ENCODE results near the gene DLX3. TPM values are rescaled to one million over a fixed set of nuclear protein-coding genes. Genes with fewer than 3 reads are reported as not detected.

Gene DLX3
- total RNA-seq, 1 experiment from 2014 or later = not detected

GRCh38 chr17:49964303-49964768 is 30.7 kb downstream of the DLX3 start:
- Histone ChIP-seq H3K9me3 (ENCODE audit: low read depth, low read length, poor library complexity, severe bottlenecking) (no peaks in the 10 kb centered on the region), H3K4me1 (ENCODE audit: insufficient read depth, low read length, poor library complexity, severe bottlenecking) (peaks cover 11% of the 10 kb centered on the region), H3K27me3 (replicated peaks; ENCODE audit: insufficient read depth, low read depth, low read length, poor library complexity) (peaks cover 65% of the 10 kb centered on the region), H3K27ac (ENCODE audit: low read depth, low read length, poor library complexity, severe bottlenecking) (no peak overlapping the region), H3K4me3 (ENCODE audit: low read depth, low read length, poor library complexity, severe bottlenecking) (peak overlapping the region; percentile 9), H3K36me3 (ENCODE audit: insufficient read depth, low read length, poor library complexity, severe bottlenecking) (no peaks in the 10 kb centered on the region)
- CTCF ChIA-PET = no interaction called here
- intact Hi-C loops (cut with micrococcal nuclease; ENCODE audit: unreplicated experiment) = no loop called here
- no TSS peak for BruUV-seq (replicated peaks)
- POLR2A ChIA-PET (ENCODE audit: low non-redundant PET) = no interaction called here
- DNase-seq (ENCODE audit: low spot score) = no peak
- TF ChIP-seq EZH2 (IDR thresholded peaks at IDR 0.05; ENCODE audit: borderline replicate concordance, low read depth, low read length, poor library complexity, severe bottlenecking) = no peak
- TF ChIP-seq CTCF (conservative IDR thresholded peaks at IDR 0.05; ENCODE audit: low read depth, low read length) = no peak

GRCh38 chr17:49963626-49964302 is 31.3 kb downstream of the DLX3 start:
- Histone ChIP-seq H3K27me3 (replicated peaks; ENCODE audit: insufficient read depth, low read depth, low read length, poor library complexity) (peaks cover 62% of the 10 kb centered on the region), H3K4me1 (ENCODE audit: insufficient read depth, low read length, poor library complexity, severe bottlenecking) (peaks cover 11% of the 10 kb centered on the region), H3K9me3 (ENCODE audit: low read depth, low read length, poor library complexity, severe bottlenecking) (no peaks in the 10 kb centered on the region), H3K27ac (ENCODE audit: low read depth, low read length, poor library complexity, severe bottlenecking) (no peak overlapping the region), H3K4me3 (ENCODE audit: low read depth, low read length, poor library complexity, severe bottlenecking) (peak overlapping the region; percentile 9), H3K36me3 (ENCODE audit: insufficient read depth, low read length, poor library complexity, severe bottlenecking) (no peaks in the 10 kb centered on the region)
- no TSS peak for BruUV-seq (replicated peaks)
- ChIA-PET POLR2A (ENCODE audit: low non-redundant PET) (no interaction called here), CTCF (no interaction called here)
- peak; percentile 38 for DNase-seq (ENCODE audit: low spot score)
- intact Hi-C loops (cut with micrococcal nuclease; ENCODE audit: unreplicated experiment) = no loop called here
- TF ChIP-seq CTCF (conservative IDR thresholded peaks at IDR 0.05; ENCODE audit: low read depth, low read length) (no peak), EZH2 (IDR thresholded peaks at IDR 0.05; ENCODE audit: borderline replicate concordance, low read depth, low read length, poor library complexity, severe bottlenecking) (peak; percentile 48)

- peaks cover 61% of the 10 kb centered on the region for H3K27me3 ChIP-seq (replicated peaks; ENCODE audit: insufficient read depth, low read depth, low read length, poor library complexity)
- BruUV-seq (replicated peaks) = no TSS peak
- intact Hi-C loops (cut with micrococcal nuclease; ENCODE audit: unreplicated experiment) = no loop called here
These were observed 31.8 kb downstream of the DLX3 start for GRCh38 chr17:49963309-49963625.

More at GRCh38 chr17:49963309-49963625, 31.8 kb downstream of the DLX3 start:
- H3K4me1 ChIP-seq (ENCODE audit: insufficient read depth, low read length, poor library complexity, severe bottlenecking) = peaks cover 11% of the 10 kb centered on the region
- no peak overlapping the region for H3K4me3 ChIP-seq (ENCODE audit: low read depth, low read length, poor library complexity, severe bottlenecking)
- TF ChIP-seq CTCF (conservative IDR thresholded peaks at IDR 0.05; ENCODE audit: low read depth, low read length) (no peak), EZH2 (IDR thresholded peaks at IDR 0.05; ENCODE audit: borderline replicate concordance, low read depth, low read length, poor library complexity, severe bottlenecking) (no peak)
- no peaks in the 10 kb centered on the region for H3K36me3 ChIP-seq (ENCODE audit: insufficient read depth, low read length, poor library complexity, severe bottlenecking)
- no peaks in the 10 kb centered on the region for H3K9me3 ChIP-seq (ENCODE audit: low read depth, low read length, poor library complexity, severe bottlenecking)
- no peak for DNase-seq (ENCODE audit: low spot score)
- ChIA-PET POLR2A (ENCODE audit: low non-redundant PET) (no interaction called here), CTCF (no interaction called here)
- no peak overlapping the region for H3K27ac ChIP-seq (ENCODE audit: low read depth, low read length, poor library complexity, severe bottlenecking)

Measured in A673 (cell line).